Erythroblast (primary cell): Measurements from ENCODE around the gene CHERP.

ENCODE experiments used
- DNase-seq, 2 experiments: peaks; one replicate each; lab custom pipeline; 2025; lab: John Stamatoyannopoulos, UW
- GATA1 ChIP-seq: IDR thresholded peaks from 2 replicates; pipeline ENCODE4 v1.6.1; 2011; ENCODE audit warnings: low read depth, mild to moderate bottlenecking, control low read depth, low read length, moderate library complexity
- POLR2A ChIP-seq: IDR thresholded peaks from 2 replicates; pipeline ENCODE4 v1.6.1; 2011; ENCODE audit warnings: mild to moderate bottlenecking, low read length

The CHERP gene

DNA sequence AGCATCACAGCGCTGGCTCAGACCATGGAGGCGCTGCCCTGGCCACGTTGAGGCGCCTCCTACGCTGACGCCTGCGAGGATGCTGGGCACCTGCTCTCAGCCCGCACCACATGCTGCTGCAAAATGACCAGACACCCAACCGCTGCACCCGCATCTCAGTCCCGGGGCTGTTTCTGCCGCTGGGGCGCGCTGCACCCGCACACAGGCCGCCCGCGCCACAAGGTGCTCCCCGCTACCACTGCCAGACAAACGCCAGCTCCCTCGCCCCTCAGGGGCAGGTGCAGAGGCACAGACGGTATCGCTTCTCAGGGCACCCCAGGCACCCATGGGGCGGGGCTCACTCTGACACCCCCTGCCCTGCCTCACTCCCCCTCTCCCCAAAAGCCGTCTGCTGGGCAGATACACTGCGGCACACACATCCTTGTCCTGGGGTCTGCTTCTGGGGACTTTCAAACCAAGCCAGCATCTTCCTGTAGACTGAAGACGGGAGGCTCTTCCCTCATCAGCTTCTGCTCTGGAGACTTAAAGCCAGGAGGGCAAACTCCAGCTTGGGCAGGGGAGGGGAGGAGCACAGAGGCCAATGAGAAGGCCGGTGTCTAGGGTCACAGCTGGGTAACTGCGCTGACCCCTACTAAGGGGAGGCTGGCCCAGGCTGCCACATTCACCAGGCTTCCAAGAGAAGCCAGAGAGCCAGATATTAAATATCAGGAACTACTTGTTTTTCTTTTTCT is 16.3 kb downstream of the CHERP start:
- no peak for DNase-seq
- TF ChIP-seq GATA1 = no peak
- no peak for TF ChIP-seq POLR2A

- TF ChIP-seq POLR2A (no peak), GATA1 (no peak)
- DNase-seq = no peak
Measured at GRCh38 chr19:16524991-16525734, 17.1 kb downstream of the CHERP start.

GRCh38 chr19:16522559-16523377 is 19.5 kb downstream of the CHERP start:
- DNase-seq = no peak
- TF ChIP-seq POLR2A = no peak
- no peak for TF ChIP-seq GATA1

DNA sequence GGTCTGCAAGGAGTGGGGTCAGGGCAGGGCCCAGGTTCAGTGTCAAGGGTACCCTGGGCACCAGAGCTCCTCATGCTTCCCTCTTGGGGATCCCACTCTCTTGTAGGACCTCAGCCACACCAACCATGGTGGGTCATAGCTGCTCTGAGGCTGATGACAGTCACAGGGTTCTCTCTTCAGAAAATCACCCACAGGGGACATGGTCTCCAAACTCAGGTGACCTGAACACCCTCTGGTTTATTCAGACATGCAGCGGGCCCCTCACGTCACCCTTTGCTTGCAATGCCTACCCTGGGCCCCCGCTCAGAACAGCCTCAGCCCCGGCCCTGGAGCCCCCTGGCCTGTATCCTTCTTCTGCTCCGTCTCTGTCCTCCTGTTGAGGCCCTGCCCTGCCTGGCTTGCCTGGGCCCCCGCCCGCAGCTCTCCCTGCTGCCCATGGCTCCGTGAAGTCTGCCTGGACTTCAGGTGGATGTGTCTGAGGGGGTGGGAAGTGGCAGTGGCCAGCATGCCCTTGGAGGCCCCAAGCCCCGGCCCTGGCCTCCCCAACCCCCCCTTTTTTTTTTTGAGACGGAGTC is 20.4 kb downstream of the CHERP start:
- TF ChIP-seq GATA1 (no peak), POLR2A (no peak)
- no peak for DNase-seq

DNA sequence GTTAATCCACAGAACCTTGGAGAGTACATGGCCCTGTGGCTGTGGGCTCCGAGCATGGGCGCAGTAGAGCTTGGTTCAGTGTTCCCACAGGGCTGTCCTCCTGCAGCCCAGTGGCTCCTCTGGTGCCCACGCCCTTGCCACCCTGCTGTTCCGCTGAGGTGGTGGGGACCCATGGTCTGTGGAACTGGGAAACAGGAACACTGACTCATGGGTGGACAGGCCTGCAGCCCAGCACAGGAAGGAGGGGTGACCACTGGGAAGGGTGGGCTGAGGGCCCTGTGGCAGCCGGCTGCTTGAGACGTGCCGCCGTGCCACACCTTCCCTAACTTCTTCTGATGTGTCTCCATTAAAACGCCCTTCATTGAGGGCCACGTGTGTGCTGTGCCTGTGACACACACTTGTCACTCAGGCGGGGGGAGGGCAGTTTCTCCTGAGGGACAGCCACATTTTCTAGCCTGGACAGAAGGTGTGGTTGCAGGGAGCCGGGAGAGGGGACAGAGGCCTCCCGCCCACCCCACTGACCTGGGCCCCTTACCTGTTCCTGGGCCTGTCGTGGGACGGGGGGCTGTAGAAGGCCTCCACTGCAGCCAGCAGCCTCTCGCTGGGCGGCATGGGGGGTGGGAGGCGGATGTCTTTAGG is 21.1 kb downstream of the CHERP start:
- DNase-seq = no peak
- TF ChIP-seq GATA1 (no peak), POLR2A (no peak)

DNA sequence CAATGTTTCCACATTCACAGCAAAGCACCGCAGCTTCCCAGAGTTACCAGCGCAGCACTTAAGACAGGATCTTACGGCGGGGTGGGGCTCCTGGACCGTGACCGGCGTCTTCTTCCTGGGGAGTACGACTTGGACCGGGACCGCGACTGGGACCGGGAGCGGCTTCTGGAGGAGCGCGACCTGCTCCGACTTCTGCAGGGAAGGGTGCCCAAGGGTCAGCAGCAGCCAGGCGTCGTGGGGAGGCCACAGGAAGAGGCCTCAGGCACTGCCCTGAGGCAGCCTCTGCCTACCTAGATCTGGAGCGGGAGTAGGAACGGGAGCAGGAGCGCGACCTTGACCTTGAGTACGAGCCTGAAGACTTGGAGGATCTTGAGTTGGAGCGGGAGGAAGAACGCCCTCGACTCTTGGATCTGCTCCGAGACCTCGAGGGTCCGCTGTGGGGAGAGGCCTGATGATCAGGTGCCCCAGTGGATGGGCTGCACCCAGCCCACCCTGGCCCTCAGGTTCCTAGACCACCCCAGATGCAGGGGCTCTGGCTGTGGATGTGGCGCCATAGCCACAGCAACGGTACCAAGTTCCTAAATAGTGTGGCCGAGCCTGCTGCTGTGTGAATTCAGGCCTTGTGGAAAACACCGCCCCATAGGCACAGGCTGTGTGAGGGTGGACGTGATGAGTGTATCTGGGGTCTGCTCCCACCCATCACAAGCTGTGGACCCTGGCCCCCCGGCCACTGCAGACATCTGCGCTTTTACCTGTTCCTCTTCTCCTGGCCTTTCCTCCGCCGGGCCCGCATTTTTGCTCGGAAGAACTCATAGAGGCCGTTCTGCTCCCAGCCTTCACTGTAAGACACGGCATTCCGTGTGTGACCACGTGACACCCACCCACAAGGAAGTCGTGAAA is 21.9 kb downstream of the CHERP start:
- DNase-seq = no peak
- TF ChIP-seq GATA1 = no peak
- TF ChIP-seq POLR2A = no peak

DNA sequence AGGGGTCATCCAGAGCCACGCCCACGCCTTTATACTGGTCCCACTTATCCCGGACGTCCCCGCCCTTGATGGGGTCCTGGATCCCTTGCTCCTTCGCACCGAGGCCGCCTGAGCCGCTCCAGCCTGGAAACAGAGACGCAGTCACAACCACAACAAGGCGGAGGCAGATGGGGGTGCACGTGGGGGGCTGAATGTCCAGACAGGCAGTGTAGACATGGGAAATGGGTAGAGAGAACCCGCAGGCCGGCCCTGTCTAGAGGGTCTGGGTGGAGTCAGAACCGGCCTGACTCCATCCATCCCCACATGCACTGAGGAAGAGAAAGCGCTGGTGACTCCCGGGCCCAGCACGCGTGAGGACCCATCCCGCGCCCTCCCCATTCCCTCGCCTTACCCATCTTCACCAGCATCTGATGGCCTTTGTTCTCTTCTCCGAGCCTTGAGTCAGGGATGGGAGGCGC is 23.0 kb downstream of the CHERP start:
- TF ChIP-seq POLR2A (no peak), GATA1 (no peak)
- DNase-seq = no peak

GRCh38 chr19:16518483-16519229 is 23.6 kb downstream of the CHERP start:
- DNase-seq = no peak
- TF ChIP-seq GATA1 = no peak
- no peak for TF ChIP-seq POLR2A

DNA sequence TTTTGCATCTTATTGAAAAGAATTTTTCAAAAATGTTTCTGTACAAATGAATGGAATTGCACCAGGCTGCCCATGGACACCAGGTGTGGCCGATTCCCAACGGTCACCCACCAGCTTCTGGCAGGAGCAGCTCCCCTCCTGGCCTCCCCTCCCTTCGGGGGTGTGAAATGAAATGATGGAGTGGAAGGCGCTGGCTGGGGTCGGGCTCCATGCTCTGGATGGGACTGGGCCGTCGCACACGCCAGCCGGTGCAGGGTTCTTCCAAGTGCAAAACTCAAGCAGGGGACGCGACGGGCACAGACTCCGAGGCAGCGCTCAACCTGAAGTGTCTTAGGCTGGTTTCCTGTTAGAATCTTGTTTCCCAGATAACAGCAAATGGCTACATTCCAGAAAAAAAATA is 24.2 kb downstream of the CHERP start:
- DNase-seq = no peak
- no peak for TF ChIP-seq POLR2A

DNA sequence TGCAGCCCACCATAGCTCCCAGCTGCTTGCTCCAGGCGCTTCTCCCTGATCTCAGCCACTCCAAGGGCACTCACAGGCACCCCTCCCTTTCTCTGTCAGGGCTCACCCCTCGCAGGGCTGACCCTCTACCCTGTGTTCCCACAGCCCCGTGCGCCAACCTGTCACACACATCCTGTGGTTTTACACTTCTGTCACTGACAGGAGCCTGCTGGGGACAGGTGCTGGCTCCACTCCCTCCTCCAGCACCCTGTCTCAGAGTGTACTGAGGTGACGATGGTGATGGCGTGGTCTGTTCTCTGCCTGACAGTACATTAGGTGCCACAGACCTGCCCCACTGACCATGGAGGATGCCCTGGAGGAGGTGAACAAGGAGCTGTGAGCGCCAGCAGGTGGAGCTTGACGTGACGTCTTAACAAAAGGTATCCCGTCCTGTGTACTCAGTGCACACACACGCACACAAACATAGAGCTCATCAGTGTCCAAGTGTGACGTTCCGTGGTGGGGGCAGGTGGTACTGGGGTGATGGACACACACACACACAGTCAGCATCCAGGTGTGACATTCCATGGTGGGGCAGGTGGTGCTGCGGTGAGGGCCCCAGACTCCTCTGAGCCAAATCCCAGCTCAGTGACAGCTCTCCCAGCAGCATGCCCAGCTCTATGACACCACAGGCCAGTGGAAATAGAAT is 25.2 kb downstream of the CHERP start:
- no peak for DNase-seq
- TF ChIP-seq GATA1 (no peak), POLR2A (no peak)

DNA sequence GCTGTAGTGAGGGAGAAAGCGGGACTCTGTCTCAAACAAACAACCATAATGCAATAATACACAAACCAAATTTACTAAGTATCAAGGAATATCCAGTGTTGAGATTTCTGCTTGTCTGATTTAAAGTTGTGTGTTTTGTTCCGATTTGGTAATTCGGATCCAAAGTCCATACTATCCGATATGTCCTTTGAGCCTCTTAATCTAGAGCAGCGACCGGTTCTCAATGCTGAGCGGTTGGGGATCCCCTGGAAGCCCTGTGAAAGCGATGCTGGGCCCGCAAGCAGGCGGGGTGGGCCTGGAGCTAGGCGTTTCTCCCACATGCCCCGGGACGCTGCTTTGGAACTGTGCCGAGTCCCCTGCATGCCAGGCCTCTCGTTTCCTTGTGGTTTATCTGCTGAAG is 25.9 kb downstream of the CHERP start:
- DNase-seq = no peak
- no peak for TF ChIP-seq GATA1
- TF ChIP-seq POLR2A = no peak
